GM21786 (cell line): ENCODE data around the gene NME9.

Experiments
- ATAC-seq: cut with Tn5 transposase; IDR thresholded peaks from one replicate; pipeline ENCODE4 v1.9.1; 2021; ENCODE audit not compliant: unreplicated experiment

NME9 gene

DNA sequence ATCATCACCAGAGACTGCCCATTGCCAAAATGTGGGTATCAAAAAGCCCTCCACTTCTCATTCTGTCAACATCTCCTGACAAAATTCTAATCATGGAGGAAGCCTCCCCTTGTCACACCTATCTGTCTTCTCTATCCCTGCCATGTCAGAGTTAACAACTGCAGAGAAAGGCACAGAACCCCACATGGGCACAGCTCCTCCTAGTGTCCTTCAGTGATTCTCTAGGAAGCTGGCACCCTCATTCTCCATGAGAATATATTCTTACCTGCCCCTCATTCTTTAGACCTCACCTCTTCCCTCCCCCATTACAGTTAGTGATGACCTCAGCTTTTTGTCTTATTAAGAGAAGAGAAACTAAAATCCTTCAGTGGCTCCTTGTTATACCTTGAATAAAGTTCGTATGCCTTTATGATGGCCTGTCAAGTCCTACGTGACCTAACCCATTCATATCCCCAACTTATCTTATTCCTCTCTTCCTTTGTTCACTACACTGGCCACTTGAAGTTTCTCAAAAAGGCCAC is 44.6 kb downstream of the NME9 start:
- ATAC-seq: no peak

DNA sequence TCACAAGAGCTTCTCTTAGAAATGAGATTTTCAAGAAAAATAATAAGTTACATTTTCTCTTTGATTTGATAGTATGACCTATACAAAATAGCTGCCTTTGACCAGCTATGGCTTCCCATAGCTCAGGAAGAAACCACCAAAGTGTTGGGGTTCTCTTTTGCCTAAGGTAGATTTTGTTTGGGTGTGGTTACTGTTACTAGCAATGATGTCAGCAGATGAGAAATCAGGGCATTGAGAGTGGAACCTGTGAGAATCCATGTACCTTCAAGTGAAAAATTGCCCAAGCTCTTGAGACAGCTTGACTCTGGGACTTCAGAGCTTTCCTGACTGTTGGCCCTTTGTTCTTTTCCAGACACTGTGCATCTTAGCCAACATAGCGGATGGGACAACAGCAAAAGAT is 45.6 kb downstream of the NME9 start:
- ATAC-seq: no peak

DNA sequence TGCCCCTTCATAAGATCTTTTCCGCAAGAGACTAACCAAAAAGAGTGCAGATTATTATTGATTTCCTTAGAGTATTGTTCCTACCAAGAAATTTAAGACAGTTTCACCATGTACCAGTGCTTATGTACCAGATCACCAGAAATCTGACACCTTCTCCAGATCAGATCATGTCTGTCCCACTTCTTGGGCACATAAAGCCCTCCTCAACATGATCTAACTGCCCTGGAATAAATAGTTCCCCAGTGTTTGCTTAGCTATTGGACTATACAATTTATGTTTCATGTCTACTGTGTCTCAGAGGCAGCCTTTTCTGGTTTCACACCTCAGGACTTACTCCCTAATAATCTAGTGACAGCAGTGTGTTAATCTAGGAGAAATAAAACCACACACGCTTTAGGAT is 46.8 kb downstream of the NME9 start:
- ATAC-seq: no peak

DNA sequence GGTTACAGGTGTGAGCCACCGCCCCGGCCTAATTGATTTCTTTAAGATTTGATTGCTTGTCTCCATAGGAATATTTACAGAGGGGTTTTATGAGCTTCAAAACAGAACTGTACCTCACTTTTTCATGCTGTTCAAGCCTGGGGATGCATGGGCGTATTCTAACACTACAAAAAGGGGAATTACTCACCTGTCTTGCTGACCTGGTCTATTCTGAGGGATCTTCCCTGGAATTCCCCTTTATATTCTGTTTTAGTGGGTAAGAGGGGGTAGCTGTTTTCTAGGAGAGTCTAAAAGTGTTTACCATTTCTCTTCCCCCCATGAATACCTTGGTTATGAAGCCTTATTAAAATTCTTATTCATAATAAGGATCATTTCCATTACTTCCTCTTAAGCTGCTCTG is 48.1 kb downstream of the NME9 start:
- ATAC-seq: no peak

DNA sequence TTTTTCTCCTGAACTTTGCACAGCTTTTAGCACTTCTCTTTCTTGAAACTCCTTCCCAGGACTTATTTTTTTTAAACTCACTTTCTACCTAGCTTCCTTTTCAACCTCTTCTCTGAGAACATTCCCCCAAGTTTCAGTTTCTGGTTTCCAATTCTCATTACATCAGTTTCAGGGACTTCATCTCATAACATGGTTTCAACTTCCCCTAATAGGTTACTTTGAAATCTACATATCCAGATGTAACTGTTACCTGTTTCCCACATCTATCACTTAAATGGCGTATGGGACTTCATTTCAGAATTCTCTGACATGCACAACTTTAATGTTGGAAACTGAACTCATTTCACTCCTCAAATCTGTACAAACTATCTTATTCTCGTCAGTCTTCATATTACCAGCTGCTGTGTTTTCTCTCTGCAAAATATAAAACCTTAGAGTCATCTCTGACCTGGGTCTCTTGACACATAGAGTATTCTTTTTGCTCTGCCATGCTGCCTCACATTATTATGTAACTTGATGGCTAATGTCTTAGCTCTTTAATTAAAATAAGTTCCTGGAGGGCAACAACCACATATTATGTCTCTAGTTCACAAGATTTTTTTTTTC is 58.4 kb downstream of the NME9 start:
- peak; percentile 61 for ATAC-seq

DNA sequence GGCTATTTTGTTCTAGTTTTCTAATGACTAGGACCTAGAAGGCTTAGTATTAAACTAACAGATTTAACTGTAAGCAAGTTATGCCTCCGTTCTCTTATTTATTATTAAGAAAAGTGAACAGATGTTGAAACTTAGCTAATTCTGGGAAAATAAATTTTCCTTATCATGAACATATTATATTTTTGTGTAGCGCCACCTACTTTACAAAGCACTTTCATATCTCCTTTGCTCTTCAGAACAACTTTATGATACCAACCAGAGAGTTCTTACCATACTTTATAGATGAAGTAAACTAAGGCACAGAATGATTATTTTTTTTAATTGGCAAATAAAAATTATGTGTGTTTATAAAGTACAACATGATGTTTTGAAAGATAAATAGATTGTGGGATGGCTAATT is 59.4 kb downstream of the NME9 start:
- ATAC-seq: no peak

DNA sequence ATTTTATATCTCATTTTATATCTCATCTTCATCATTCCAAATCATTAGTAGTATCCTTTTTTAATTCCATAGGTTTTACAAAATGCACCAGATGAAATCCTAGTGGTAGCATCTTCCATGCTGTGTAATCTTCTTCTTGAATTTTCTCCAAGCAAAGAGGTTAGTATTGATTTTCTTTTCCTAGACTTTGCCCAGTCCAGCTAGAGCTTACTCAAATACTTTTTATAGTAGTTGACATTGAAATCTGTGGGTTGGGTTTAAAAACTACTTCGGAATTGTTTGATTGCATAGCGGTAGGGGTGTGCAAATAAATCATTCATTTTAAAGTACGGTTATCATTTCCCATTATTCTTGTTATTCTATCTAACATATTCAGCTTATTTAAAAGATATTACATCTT is 62.6 kb downstream of the NME9 start:
- ATAC-seq: no peak

DNA sequence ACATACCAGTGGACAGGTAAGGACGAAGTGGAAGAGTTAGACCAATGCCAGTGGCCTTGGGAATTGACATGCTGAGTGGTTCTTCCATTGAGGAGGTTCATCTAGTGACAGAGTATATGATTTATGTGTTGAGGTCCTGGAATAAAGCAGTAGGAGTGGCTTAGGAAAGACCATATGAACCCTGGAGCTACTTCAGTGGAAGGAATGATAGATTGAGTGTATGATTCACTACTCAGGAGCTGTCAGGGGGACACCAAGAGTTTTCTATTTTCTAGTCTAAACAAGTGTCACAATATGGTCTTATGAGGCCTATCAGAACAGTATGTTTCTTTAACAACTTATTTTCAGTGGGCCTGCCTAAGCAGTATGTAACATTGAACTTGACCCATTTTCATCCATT is 63.9 kb downstream of the NME9 start:
- no peak for ATAC-seq

DNA sequence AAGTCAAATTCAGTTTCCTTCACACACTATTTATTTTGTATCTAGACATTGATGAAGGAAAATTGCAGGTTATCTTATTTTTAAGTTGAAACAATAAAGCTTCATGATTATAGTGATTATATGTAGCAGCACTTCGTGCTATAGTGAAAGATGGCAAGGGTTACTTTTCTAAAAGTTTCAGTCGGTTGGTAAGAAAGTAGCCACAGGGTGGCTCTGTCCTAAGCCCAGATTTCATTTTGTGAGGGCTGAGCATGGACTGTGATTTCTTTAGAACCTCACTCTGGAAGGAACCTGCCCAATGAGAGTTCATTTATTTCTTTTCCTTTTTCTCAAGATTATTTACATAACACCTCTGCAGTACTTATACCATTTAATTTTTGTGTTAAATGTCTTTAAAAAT is 66.5 kb downstream of the NME9 start:
- ATAC-seq: no peak

DNA sequence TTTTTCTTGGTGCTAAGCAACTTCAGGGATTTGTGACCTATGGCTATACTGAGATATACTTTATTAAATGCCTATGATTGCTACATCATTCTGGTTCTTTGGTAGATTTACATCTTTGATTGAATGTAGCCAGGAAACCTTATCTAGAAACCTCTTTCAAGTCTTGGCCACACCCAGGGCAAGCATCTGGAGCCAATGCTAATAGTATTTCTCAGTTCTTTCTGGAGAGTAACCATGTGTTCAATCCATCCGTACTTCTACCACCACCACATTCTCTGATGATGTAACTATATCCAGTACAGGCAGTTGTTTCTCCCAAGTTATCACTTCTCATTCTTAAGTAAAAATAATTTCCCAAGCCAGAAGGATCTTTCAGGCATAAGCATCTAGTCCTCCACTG is 69.0 kb downstream of the NME9 start:
- no peak for ATAC-seq

DNA sequence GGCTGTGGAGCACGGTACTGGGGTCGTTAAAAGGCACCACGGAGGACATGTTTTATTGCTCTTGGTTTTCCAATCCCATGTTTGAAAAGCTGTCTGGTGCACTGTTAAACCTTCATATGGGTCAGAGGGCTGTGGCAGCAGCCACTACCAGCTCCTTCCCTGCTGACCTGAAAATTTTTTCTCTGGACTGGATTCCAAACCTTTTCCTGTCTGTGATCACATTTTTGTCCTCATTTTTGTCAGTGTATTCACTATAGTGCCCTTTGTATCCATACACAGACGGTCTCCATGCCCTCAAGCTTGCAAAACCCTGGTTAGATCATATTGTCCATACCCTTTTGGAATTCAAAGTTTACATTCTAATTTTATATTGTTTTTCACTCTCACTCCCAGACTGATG is 70.5 kb downstream of the NME9 start:
- ATAC-seq: no peak

DNA sequence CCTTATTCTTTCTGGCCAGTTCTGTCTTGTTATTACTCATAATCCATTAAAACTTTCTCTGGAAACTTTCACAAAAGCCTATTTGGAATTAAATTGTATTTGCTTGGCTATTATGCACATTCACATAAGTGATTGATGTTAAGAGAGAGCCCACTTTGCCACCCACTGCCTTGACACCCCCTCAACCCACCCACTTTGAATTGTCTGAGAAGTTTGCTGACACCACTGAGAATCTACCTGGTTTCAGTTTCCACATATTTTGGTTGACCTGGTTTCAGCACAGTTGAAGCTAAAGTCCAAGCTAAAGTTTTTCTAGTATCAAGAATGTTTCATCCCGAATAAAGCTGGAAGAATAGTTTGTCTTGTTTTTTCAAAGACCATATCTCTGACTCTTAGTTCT is 71.7 kb downstream of the NME9 start:
- no peak for ATAC-seq

DNA sequence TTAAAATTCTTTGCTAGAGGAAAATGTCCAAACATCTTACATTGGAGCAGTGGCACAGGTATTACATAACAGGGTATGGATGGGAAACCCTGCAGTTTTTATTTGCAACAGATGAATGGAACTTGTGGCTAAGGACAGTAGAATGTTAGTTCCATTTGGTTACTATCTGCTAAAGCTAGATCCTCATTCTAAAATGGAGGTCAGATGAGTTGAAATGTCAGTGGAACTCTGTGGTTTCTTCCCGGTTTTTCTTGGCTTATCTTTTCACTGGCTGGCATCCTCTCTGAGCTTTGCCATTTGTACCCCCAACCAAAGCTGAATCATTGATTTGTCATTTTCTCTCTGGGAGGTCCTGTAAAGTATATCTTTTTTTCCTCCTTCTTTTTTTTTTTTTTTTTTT is 73.6 kb downstream of the NME9 start:
- ATAC-seq: no peak

DNA sequence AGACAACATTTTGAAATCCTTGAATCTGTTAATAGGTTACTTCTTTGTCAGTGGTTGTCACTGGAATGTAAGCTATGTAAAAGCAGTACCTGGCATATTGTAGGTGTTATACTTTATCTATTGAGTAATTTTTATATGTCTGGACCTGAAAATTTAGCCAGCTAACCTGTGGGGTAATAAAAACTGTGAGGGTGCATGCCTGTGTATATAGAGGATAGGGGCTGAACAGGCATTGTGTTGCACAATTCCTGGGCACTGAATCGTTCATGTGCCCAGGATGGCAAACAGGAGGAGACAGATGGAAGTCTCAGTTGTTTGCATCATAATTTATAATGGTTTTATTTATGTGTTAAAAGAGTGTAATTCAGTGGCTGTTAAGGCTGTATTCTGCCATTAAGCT is 75.4 kb downstream of the NME9 start:
- ATAC-seq: no peak

DNA sequence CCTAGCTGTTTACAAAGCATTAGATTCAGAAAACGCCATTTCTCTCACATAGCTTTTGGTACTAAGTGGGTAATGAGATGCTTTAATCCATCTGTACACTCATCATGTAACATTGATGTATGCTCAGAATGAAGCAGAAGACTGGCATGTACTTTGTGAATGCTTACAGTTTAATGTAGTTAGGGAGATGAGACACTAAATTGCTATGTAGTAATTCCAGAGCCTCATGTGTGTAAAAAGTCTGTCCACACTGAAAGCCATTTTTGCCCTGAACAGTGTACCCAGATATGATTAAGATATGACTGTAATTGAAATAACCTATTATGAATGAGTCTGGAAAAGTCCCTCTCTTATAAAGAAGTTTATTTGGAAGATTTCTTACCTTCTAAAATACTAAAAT is 76.0 kb downstream of the NME9 start:
- no peak for ATAC-seq
